Fibroblast of the aortic adventitia (primary cell): ENCODE measurements around the gene USP21. TPM values are rescaled to one million over a fixed set of nuclear protein-coding genes. Genes with fewer than 3 reads are reported as not detected.

Source experiments
- DNase-seq: peaks from one replicate; pipeline ENCODE4 v3.0.0-alpha.2; 2010; ENCODE audit warnings: low read depth
- H3K4me3 ChIP-seq: 2 replicates; pipeline ENCODE4 v1.5.1; 2011; ENCODE audit warnings: low read depth, mild to moderate bottlenecking, control low read depth, low read length, moderate library complexity
- total RNA-seq: library from RNA; depleted of rRNA; stranded (reverse); fragments of >200 nt; gene quantifications from 2 replicates; pipeline ENCODE4 v1.2.3, GENCODE V29; 2012; ENCODE audit warnings: low replicate concordance
- TF ChIP-seq, protein P1 (sequence below): IDR thresholded peaks from 2 replicates; pipeline ENCODE4 v1.5.1; 2011; ENCODE audit warnings: mild to moderate bottlenecking, low read length, control low read depth, inconsistent platforms; ENCODE audit not compliant: insufficient read depth

Gene USP21
- total RNA-seq, 1 donor: 11.6 TPM

DNA sequence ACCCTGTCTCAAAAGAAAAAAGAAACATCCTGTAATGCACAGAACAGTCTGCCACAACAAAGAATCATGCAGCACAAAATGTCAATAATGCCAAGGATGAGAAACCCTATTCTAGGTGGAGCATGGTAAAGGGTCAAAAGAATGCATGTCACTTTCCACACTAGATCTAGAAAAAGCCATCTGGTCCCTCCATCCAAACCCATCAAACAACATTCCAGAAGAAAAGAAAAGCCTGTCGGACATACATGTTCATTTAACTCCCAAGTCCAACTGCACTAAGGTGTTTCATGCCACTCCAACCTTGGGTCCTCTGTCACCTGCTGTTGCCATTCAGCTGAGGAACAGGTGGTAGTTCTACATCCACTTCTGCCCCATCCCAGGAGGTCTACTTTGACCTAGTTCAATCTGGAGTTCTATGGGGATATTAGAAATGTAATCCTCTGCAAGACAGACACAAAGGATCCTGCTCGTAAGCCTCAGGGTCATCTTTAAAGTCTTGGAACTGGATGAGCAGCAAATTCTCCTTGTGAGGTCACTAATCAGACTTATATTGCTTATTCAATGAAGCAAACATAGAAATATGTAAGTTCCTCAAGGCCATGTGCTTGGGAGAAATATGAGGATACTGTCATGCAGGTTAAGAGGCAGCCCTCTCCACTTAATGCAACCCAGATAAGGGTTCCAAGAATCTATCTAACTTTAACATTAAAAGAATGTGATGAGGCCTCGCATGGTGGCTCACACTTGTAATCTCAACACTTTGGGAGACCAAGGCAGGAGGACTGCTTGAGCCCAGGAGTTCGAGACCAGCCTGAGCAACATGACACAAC lies 30.5 kb upstream of the USP21 start:
- no peak overlapping the region for H3K4me3 ChIP-seq
- DNase-seq: no peak
- TF ChIP-seq, protein P1, sequence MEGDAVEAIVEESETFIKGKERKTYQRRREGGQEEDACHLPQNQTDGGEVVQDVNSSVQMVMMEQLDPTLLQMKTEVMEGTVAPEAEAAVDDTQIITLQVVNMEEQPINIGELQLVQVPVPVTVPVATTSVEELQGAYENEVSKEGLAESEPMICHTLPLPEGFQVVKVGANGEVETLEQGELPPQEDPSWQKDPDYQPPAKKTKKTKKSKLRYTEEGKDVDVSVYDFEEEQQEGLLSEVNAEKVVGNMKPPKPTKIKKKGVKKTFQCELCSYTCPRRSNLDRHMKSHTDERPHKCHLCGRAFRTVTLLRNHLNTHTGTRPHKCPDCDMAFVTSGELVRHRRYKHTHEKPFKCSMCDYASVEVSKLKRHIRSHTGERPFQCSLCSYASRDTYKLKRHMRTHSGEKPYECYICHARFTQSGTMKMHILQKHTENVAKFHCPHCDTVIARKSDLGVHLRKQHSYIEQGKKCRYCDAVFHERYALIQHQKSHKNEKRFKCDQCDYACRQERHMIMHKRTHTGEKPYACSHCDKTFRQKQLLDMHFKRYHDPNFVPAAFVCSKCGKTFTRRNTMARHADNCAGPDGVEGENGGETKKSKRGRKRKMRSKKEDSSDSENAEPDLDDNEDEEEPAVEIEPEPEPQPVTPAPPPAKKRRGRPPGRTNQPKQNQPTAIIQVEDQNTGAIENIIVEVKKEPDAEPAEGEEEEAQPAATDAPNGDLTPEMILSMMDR: no peak

DNA sequence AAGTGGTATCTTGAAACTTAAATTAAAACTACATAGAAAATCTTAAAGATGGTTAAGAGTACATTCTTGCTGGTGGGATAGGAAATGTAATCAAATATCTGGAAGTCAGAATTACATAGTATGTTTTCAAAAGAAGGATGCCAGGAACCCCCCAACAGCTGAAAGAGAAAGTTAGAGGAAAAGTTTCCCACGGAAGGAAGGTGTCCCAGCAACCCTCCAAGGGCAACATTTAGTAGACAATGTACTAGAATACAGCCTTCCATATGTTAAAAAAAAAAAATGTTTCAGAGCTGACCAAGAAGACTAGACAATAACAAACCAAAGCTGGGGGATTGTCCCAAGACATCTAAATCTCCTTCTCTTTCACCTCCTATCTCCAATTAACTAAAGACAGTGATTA lies 29.0 kb upstream of the USP21 start:
- TF ChIP-seq, protein P1: no peak
- peak overlapping the region; percentile 99 for H3K4me3 ChIP-seq

DNA sequence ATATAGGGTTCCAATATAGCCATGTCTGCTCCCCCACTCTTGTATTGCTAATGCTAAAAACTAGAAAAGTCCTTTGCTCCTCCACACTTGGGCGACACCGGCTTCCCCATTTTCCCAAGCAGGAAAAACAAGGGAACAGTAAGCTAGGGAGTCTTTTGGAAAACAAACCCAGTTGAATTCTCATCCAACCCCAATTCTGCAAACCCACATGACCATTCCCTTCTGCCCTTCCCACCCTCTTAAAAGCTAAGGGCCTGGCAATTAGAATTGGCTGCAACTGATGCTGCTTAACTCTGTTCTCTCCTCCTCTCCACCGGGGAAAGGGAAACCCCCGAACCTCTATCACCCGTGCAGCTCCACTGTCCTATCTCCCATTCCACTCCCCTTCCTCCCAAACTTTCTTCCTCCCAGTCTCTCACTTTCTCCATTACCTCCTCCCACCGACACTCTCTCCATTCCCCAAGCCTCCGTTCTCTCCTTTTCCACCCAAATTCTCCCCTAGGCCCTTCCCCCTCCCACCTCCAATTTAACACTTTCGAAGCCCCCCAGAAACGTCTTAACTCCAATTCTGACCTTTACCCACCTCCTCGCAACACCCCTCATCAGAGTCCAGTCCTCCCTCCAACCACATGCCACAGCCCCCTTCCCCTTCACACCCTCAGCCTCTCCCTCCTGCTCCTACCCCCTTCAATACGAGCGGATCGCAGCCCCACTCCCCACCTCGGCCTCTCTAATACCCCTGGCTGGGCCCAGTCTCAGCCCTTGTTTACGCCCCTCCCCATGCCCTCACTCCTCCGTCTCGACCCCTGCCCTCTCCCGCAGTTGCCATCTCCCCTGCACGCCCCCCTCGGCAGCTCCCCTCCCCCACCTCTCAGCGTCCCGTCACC lies 27.5 kb upstream of the USP21 start:
- peak; percentile 56 for DNase-seq
- peak overlapping the region; percentile 99 for H3K4me3 ChIP-seq
- TF ChIP-seq, protein P1: no peak

More for the DNA sequence above, 29.0 kb upstream of the USP21 start:
- no peak for DNase-seq

DNA sequence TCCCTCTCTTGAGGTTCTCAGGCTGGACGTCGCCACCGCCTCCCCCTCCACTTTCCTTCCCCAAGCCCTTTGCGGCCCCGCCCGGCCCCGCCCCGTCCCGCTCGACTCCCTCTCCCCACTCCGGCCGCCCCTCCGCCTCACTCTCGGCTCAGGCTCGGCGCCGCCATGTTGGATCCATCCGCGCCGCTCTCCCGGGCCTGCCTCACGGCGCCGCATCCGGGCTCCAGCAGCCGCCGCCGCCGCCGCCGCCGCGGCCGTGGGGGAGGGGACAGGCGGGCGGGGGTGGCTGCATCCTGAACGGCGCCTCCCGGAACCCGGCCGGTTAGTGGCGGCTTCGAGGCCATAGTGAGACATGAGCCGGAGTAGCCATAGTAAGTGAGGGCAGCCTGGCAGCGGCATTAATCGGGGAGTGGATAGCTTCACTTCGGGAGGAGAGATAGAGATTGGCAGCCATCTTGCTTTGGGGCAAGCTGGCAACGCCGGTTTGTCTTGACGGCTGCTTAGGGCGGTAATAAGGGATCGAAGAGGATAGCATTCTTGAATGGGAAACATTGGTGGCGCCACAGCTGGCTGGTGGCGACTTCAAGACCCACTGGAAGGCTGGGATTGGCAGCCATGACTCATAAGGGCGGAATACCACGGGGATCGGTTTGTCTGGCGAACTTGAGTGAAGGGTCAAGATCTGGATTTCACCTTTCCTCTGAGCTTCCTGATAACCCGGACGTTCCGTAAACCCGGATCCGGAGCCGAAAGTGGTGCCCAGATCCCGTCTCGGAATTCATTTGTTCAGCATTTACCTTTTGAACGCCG lies 26.7 kb upstream of the USP21 start, which contains the start of gene DEDD:
TSS of gene DEDD (minus strand) at position 258 of the 810 bp plus-strand sequence. CDS start 8,205 bp downstream, outside the sequence.
- H3K4me3 ChIP-seq: peak within 1 kb of the TSS; percentile 99
- peak; percentile 95 for DNase-seq
- TF ChIP-seq, protein P1: no peak

DNA sequence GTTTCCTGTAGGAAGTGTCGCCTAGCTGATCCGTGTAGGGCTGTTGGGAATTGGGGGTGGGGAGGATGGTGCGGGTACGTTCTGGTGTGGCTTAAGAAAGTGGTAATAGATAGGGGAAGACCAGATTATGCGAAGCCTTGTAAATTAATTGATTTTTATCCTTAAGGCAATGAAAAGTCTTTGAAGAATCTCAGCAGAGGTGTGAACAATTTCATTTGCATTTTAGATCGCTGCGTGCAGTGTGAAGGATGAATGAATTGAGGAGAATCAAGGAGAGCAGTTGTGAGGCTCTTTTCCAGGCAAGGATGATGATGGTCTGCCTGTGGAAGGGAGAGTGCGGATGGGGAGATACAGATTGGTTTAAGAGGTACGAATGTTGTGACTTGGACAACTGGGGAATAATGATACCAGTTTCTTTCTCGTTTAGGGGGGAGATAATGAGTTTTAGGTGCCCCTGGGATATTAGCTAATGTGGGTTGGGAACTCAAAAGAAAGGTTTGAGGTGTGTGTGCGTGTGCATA lies 26.0 kb upstream of the USP21 start:
- no peak for DNase-seq
- H3K4me3 ChIP-seq: peak overlapping the region; percentile 99
- TF ChIP-seq, protein P1: no peak

DNA sequence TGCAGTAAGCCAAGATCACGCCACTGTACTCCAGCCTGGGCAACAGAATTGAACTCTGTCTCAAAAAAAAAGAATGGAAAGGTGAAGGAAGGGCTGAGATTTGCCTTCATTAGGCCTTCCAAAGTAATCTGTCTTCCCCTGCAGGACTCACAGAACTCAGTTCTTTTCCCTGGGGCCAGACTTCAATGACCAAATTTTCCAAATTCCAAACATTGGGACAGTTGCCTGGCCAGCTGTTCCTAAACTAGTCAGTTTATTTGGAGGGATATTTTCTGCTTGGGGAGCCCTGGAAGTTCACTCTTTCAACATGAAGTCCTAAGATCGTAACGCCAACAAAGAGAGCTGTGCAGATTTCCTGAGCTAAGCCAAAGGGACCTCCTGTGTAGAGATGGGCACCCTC lies 21.4 kb upstream of the USP21 start:
- H3K4me3 ChIP-seq: no peak overlapping the region
- TF ChIP-seq, protein P1: no peak
- DNase-seq: no peak
